ENCODE results near the gene DPP10. TPM values are rescaled to one million over a fixed set of nuclear protein-coding genes. Genes with fewer than 3 reads are reported as not detected.

DPP10 gene
- total RNA-seq, 1 experiment from 2014 or later: not detected

DNA sequence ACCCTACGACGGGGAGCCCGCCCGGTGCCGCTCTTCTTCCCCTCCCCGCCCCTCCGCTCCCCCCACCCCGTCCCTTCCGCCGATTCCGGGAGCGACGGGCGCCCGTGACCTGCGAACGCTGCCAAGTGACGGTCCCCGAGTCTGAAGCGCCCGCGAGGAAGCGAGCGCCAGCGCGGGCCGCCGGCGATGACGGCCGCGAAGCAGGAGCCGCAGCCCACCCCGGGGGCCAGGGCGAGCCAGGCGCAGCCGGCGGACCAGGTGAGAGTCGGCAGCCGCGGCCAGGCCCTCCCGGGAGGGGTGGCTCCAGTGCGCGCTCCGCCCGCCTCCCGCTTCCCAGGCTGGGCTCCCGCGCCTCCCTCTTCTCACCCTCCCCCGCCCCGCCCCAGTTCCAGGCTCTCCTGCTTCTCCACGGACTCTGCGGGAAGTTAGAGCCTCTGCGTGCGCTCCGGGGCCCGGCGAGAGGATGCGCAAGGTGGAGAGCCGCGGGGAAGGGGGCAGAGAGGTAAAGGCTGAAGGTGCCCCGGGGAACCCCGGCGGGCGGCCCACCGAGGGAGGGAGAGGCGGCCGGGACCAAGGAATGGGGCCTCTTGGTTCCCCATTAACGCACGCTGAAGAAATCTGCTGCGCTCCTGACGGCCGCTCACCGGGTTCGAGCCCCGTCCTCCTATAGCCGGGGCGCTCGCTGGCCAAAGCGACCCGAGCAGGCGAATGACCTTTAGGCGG is 719.5 kb downstream of the DPP10 start:
- TF ChIP-seq, protein P1, sequence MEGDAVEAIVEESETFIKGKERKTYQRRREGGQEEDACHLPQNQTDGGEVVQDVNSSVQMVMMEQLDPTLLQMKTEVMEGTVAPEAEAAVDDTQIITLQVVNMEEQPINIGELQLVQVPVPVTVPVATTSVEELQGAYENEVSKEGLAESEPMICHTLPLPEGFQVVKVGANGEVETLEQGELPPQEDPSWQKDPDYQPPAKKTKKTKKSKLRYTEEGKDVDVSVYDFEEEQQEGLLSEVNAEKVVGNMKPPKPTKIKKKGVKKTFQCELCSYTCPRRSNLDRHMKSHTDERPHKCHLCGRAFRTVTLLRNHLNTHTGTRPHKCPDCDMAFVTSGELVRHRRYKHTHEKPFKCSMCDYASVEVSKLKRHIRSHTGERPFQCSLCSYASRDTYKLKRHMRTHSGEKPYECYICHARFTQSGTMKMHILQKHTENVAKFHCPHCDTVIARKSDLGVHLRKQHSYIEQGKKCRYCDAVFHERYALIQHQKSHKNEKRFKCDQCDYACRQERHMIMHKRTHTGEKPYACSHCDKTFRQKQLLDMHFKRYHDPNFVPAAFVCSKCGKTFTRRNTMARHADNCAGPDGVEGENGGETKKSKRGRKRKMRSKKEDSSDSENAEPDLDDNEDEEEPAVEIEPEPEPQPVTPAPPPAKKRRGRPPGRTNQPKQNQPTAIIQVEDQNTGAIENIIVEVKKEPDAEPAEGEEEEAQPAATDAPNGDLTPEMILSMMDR (IDR thresholded peaks at IDR 0.05; ENCODE audit: unreplicated experiment): no peak

DNA sequence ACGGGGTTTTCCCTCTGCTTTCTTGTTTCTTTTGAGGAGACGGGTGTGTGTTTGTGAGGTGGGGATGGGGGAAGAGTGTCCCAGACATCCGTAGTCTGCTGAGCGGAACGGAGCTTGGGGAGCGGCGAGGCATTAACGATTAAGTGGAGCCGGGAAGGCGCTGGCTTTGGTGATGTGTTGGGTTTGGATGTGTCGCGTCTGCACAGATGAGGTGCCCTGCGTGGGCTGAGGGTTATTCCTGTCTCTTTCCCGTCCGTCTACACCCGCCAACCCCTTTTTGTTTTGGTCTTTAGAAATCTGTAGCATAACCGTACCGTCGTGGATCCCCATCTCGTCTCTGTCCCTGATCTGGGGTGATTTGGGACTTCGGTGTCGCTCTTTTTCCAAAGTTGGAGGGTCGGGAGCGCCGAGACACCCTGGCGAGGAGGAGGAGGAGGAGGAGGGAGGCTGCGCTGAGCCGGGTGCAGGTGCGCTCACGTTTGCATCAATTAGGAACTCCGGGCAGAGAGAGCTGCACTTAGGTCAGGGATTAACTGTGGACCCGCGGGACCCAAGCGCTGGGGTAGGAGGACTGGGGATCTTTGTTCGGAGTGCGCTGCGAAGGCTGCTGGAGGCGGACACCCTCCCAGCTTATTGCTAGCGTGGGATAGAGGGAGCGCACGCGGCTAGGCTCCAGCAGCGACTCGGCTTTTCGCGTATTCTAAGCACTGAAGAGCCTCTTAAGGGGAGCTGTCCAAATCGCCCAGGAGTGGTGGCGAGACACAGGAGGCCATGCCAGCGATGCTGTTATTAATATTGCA is 720.3 kb downstream of the DPP10 start:
- Mint-ChIP-seq H3K27me3 (ENCODE audit: insufficient read depth, unreplicated experiment) (no peaks in the 10 kb centered on the region), H3K27ac (ENCODE audit: low read depth, unreplicated experiment) (no peak overlapping the region), H3K4me3 (ENCODE audit: unreplicated experiment) (no peak overlapping the region), H3K4me1 (ENCODE audit: insufficient read depth, unreplicated experiment) (no peaks in the 10 kb centered on the region), H3K36me3 (ENCODE audit: insufficient read depth, unreplicated experiment) (no peaks in the 10 kb centered on the region), H3K9me3 (ENCODE audit: unreplicated experiment) (peaks cover 4% of the 10 kb centered on the region)
- intact Hi-C loops (cut with micrococcal nuclease): loop anchor here (10.0 kb wide), 4 partner anchors 492 to 1532 kb away; no protein-coding TSS in a partner anchor
- no peak for DNase-seq (ENCODE audit: unreplicated experiment)
- ChIA-PET POLR2A (no interaction called here), CTCF (interaction anchor here (0.8 to 1.0 kb wide), 2 partner anchors 161 to 1351 kb away, joined by 3 read pairs; no protein-coding TSS in a partner anchor)
- BruUV-seq (replicated peaks): no TSS peak
- TF ChIP-seq, protein P1 (IDR thresholded peaks at IDR 0.05; ENCODE audit: unreplicated experiment): no peak

More for the DNA sequence above, 719.5 kb downstream of the DPP10 start:
- BruUV-seq (replicated peaks): no TSS peak
- H3K27me3 Mint-ChIP-seq (ENCODE audit: insufficient read depth, unreplicated experiment): no peaks in the 10 kb centered on the region
- DNase-seq (ENCODE audit: unreplicated experiment): no peak
- ChIA-PET POLR2A (no interaction called here), CTCF (no interaction called here)
- no peak overlapping the region for H3K4me3 Mint-ChIP-seq (ENCODE audit: unreplicated experiment)
- H3K4me1 Mint-ChIP-seq (ENCODE audit: insufficient read depth, unreplicated experiment): no peaks in the 10 kb centered on the region
- H3K36me3 Mint-ChIP-seq (ENCODE audit: insufficient read depth, unreplicated experiment): no peaks in the 10 kb centered on the region
- intact Hi-C loops (cut with micrococcal nuclease): loop anchor here (10.0 kb wide), 4 partner anchors 493 to 1533 kb away; no protein-coding TSS in a partner anchor
- no peak overlapping the region for H3K27ac Mint-ChIP-seq (ENCODE audit: low read depth, unreplicated experiment)
- H3K9me3 Mint-ChIP-seq (ENCODE audit: unreplicated experiment): peaks cover 4% of the 10 kb centered on the region

GRCh38 chr2:115163572-115163971 is 721.1 kb downstream of the DPP10 start:
- BruUV-seq (replicated peaks): no TSS peak
- ChIA-PET CTCF (interaction anchor here (0.8 to 1.0 kb wide), 2 partner anchors 160 to 1350 kb away, joined by 3 read pairs; no protein-coding TSS in a partner anchor), POLR2A (interaction anchor here (0.6 to 0.7 kb wide), 2 partner anchors 179 to 490 kb away, joined by 3 to 4 read pairs; no protein-coding TSS in a partner anchor)
- no peak for DNase-seq (ENCODE audit: unreplicated experiment)
- Mint-ChIP-seq H3K4me1 (ENCODE audit: insufficient read depth, unreplicated experiment) (no peaks in the 10 kb centered on the region), H3K27me3 (ENCODE audit: insufficient read depth, unreplicated experiment) (no peaks in the 10 kb centered on the region), H3K27ac (ENCODE audit: low read depth, unreplicated experiment) (no peak overlapping the region), H3K9me3 (ENCODE audit: unreplicated experiment) (peaks cover 4% of the 10 kb centered on the region), H3K4me3 (ENCODE audit: unreplicated experiment) (no peak overlapping the region), H3K36me3 (ENCODE audit: insufficient read depth, unreplicated experiment) (no peaks in the 10 kb centered on the region)
- intact Hi-C loops (cut with micrococcal nuclease): loop anchor here (10.0 kb wide), 4 partner anchors 491 to 1531 kb away; no protein-coding TSS in a partner anchor
- TF ChIP-seq, protein P1 (IDR thresholded peaks at IDR 0.05; ENCODE audit: unreplicated experiment): no peak

Data from MCF 10A (cell line).